Effector CD8-positive, alpha-beta T cell (primary cell): ENCODE data around the gene NRL.
A peak's percentile ranks its signal among the peaks of the same experiment; 100 is the strongest.

Experiments used
- DNase-seq: peaks from one replicate; lab custom pipeline; 2025; lab: John Stamatoyannopoulos, UW

Gene NRL

DNA sequence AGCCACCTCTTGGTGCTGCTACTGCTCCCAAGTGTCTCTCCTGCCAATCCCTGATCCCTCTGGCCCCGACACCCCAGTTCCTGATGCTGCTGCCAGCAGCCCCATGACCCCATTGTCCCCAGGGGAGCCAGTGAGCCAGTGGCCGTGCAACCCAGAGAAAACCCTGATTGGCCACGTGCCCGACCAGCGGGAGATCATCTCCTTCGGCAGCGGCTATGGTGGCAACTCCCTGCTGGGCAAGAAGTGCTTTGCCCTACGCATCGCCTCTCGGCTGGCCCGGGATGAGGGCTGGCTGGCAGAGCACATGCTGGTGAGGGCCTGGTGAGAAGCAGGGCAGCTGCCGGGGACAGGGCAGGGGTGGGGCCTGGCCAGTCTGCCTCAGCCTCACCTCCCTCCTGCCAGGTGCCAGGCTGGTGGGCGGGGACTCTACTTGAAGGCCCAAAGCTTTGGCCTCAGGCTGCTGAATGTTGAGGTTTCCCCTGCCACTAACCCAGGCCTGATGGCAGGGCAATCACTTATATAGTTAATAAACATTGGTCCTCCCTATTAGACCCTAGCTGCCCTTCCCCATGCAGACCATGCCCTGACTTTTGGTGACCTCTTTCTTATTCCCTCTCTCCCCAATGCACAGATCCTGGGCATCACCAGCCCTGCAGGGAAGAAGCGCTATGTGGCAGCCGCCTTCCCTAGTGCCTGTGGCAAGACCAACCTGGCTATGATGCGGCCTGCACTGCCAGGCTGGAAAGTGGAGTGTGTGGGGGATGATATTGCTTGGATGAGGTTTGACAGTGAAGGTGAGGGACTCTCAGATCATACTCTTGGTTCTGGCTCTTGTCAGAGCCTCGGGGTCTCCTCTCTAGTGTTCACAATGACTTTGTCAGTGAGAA is 15.6 kb downstream of the NRL start:
- no peak for DNase-seq

DNA sequence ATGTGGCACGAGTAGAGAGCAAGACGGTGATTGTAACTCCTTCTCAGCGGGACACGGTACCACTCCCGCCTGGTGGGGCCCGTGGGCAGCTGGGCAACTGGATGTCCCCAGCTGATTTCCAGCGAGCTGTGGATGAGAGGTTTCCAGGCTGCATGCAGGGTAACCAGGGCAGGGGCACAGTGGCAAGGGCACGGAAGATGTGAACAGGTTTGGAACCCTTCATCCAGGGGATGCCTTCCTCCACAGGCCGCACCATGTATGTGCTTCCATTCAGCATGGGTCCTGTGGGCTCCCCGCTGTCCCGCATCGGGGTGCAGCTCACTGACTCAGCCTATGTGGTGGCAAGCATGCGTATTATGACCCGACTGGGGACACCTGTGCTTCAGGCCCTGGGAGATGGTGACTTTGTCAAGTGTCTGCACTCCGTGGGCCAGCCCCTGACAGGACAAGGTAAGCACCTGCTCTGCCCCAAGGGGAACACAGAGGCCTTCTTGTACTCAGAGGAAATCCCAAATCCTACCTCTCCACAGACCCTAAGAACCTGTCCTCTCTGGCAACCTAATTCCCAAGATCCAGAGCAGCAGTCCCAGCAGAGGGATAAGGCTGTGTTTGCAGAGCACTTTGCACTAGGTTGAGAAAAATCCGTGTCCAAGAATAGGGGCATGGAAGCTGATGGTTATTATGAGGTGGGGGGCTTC is 16.4 kb downstream of the NRL start:
- no peak for DNase-seq

DNA sequence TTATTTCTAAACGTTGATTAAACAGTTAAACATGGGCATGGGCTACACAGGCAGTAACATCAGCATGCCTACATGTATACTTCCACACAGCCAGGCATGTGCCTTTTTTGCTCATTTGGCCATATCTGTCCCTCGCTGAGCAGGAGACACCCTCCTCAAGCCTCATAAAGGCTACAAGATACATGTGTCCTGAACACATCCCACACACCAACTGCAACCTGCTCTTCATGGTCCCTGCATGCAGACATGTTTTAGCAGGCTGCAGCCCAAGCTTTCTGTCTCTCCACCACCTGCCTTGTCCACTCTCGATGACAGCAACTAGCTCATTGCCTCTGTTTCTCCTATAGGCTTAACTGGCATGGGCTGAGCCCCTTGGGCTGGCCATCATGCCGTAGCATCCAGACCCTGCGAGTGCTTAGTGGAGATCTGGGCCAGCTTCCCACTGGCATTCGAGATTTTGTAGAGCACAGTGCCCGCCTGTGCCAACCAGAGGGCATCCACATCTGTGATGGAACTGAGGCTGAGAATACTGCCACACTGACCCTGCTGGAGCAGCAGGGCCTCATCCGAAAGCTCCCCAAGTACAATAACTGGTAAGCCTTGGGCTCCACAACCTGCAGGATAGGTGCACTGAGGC is 18.1 kb downstream of the NRL start:
- DNase-seq = no peak

DNA sequence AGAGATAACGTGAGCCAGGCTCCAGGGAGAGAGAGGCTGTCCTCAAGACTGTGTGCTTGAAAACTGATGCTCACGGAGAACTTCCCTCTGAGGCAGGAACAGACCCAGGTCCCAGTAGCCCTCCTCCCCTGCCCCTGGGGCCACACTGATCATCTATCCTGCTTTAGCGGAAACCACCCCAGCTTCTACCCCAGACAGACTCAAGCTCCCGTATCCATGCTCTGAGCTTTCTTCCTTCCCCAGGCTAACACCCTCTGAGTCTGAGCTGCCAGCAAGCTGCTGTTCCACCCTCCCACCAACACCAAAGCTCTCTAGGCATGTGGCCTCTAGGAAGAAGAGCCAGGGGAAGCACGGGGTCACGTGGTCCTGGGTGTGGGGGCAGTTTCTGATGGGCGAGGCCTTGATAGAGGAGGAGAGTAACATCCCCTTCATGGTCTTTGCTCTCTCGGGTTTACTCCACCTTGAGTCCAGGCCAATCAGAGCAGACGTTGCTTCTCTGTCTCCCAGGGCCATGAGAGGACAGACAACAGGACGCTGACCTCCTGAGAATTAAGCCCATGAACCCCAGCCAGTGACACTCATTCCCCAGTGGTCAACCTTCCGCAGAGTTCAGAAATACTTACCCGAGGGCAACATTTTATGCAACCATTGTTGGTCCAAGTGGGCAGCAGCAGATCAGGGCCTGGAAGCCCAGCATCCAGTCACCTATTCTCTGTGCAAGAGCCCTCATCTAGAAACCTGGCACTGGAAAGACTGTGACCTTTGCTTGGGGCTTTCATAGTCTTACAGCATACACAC is 19.3 kb downstream of the NRL start:
- DNase-seq = no peak

DNA sequence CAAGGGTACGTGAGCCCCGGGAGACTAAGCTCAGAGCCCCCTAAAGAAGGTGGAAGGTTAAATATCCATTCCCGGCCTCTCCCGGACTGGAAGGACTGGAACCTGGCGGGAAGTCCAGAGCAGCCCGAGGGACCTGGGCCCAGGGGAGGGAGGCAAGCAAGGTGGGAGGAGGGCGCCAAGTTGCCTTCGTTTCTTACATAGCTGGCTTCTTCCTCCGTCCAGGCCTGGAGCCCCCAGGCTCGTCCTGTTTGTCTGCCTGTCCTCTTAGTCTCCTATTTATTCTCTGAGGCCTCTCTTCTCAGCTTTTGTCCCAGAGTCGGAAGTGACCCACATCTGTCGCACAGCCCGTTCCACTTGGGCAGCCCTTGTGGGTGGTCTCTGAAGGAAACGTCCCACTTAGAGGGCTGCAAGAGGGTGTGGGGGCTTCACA is 19.9 kb downstream of the NRL start:
- DNase-seq = no peak

DNA sequence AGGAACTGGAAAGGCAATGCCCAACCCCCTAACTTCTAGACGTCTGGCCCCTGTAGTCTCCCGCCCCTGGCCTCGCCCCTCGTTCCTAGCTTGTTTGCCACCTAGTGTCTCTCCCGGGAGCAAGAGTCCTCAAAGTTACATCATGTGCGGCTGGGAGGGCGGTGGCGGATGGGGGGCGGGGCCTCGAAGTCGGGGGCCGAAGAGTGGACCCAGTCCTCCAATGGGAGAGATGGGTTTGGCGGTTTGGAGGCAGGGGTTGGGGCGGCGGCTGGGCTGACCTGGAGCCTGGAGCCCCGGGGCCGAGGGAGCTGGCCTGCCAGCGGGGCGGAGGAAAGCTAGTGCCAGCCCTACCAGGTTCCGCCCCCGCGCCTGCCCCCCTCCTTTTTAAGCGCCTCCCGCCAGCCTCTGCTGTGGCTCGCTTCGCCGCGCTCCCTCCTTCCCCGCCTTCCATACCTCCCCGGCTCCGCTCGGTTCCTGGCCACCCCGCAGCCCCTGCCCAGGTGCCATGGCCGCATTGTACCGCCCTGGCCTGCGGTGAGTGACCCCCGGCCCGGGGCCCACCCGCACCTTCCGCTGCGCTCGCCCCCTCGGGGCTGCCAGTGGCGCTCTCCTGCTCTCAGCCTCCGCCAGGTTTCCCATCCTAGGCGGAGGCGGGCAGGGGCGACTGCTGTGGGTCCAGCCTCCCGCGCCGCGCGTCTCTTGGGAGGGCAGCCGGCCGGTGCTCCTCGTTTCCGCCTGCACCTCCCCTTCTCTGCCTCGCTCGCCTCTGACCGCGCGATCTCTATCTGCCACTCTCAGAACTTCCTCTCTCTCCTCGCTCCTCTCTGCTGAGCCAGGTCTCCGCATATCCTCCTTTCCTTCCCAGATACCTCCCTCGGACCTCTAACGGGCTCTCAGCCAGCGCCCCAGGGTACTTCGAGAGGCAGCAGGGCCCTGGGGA is 20.6 kb downstream of the NRL start, which contains the start of gene PCK2:
Gene PCK2 (plus strand): TSS at position 411 of the 940 bp plus-strand sequence. CDS start 95 bp downstream, at position 506.
- peak; percentile 63 for DNase-seq

DNA sequence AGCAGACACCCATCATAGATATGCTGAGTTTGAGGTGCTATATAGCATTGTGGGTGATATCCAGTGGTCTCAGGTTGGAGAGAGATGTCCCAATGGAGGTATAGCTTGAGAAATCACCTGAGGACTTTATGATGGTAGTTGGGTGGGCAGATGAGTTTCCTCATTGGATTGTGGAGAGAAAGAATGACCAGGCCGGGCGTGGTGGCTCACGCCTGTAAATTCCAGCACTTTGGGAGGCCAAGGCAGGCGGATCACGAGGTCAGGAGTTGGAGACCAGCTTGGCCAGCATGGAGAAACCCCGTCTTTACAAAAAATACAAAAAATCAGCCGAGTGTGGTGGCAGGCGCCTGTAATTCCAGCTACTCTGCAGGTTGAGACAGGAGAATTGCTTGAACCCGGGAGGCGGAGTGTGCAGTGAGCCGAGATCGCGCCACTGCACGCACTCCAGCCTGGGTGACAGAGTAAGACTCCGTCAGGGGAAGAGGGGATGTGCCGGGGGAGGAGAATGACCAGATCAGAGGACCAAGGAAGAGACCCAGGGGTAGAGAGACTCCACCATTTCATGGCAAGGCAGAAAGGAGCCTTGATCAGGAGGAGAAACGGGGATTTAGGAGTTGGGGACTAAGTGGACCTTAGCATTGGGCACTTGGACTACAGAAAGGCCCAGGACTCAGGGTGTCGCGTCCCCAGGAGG is 21.4 kb downstream of the NRL start:
- no peak for DNase-seq

DNA sequence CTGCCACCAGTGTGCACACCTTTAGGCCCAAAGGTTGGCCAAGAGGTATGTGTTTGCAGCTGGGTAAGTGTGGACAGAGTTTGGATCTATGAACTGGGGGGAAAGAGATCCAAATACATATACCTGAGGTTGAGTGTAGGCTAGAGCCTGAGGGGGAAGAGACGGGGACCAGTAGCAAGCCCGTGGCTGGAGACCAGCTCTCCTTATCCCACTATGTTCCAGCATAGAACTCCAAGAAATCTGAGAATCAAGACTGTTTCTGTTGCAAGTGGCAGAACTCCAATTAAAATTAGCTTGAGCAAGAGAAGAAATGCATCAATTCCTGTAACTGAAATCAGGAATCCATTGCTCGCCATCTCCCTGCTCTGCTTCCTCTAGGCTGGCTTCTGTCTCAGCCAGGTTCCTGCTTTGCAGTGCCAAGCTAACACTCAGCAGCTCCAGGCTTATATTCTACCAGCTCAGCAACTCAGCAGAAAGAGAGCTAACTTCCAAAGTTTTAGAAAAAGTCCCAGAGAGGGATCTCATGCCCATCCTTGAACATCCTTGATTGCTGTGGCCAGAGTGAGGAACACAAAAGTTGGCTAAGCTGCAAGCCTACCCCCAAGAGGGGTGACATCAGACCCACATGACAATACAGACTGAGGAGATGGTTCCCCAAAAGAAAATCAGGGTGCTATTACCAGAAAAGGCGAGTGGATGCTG is 22.1 kb downstream of the NRL start:
- no peak for DNase-seq

DNA sequence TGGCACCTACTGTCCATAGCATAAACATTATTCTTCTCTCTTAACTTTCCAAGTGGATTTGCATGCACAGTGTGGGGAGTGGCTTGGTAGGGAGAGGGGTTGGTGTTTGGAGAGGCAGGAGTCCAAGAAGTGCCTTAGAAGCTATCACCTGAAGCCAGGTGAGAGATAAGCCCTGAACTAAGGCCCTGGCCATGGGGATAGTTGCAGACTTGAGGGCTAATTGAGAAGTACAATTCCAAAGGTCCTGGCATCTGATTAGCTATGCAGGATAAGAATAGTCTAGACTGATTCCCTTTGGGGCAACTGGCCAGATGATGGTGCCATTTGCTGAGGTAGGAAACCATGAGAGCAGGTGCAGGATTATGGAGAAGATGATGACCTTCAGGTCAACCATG is 22.6 kb downstream of the NRL start:
- DNase-seq = no peak

DNA sequence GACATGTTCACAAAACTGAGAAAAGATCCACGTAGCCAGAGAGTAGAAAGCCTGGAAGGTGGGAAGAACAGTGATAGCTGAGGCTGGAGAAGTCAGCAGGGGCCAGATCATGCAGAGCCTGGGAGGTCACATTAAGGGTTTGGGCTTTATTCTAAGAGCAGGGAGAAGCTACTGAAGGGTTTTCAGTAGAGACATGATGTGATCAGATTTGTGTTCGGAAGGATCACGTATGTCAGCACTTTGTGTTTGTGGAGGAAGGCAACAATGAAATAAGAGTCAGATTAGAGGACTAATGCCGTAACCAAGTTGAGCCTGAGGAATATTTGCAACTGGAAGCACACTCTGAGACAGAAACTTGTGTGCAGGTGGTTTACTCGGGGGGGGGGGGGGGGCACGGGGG is 24.9 kb downstream of the NRL start:
- DNase-seq = no peak

DNA sequence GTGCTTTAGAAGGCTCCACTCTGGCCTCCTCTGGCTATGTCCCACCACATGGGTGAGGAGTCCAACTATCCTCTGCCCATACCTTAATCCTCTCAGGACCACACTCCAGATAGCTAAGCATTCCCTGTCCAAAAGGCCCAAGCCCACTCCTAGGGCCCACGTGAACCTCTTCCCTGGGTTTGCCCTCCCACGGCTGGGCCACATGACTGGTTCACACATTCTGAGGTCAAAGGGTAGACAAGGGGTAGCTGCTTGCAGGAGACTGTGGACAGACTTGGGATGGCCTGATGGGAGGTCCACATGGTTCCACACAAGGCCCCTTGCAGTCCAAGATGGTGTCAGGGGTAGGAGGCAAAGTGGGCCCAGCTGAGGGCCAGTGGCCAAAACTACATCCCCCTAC is 26.7 kb downstream of the NRL start:
- no peak for DNase-seq

DNA sequence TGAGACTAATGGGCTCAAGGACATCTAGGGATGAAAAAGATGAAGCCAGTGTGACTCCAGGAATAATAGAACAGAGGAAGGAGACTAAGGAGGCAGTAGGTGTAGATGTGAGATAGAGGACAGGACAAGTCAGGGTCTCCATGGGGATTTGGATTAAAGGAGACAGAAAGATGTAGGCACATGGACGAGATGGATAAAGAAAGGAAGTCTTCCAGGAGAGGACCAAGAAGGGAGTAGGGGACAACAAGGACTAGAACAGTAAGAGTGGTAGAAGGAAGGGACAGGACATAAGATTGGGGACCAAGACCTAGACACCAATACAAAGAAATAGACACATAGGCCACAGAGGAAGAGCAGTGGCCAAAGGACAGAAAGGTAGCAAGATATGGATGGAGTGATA is 27.7 kb downstream of the NRL start:
- no peak for DNase-seq

DNA sequence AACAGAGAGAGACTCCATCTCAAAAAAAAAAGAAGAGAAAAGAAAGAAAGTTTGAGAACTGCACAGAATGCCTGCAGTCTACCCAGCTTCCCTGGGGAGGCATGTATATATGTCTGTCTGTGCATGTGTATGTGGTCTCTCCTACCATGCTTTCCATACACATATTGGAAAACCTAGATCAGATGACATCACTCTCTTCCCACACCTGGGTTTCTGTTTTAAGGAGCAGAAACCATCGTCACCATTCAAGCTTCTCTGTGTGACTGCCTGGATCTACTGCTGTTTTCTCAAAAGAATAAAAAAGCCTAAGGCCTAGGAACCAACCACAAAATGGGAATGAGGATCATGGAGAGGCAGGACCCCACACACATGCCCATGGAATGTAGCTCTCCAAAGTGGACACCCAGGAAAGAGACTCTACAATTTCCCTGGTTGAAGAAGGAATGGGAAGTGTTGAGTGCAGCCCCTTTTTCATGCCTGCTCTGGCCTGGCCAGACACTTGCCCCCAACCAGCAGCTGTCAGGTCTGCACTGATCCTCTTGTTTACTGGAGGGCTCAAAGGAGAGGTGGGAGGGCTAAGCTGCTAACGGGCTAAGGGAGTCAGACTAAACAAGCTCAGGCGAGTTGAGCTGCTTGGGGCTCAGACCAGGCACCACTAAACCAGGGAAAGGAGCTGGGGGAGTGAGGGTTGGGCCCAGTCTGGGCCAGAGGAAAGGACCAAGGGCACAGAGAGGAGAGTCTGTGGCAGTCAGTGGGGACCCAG is 28.4 kb downstream of the NRL start:
- DNase-seq = no peak

DNA sequence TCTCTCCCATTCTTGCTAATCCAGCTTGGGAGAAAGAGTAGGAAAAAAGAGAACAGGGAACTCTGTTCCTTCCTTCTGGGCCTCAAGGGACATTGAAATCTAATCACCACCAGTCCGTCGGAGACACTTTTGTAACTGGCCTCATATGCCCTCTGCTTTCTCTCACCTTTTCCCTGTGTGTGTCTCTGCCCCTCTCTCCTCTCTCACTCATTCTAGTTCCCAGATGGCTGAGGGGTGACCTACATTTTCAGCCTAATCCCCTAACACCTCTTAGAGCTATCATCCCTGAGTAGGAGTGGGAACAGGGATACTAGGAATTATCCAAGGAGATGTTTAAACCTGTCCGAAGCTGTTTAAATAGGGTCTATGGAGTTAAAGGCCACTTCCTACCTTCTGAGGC is 29.5 kb downstream of the NRL start:
- DNase-seq = no peak

DNA sequence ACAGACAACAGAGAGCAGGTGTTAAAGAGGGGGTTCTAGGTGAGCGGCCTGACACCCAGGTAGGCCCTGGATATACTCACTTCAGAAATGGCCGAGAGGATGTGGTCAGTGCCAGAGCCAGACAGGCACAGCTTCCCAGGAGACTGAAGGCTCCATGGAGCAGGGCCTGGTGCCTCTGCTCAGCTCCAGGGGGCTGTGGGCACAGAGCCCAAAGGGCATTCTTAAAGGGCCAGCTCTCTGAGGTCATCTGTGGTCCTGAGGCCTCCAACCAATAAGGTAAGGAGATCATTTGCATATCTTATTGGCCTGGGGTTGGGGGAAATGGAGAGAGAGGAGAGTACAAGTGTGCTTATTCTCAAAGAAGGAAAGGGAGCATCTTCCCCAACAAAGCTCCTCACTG is 30.3 kb downstream of the NRL start:
- DNase-seq = no peak

DNA sequence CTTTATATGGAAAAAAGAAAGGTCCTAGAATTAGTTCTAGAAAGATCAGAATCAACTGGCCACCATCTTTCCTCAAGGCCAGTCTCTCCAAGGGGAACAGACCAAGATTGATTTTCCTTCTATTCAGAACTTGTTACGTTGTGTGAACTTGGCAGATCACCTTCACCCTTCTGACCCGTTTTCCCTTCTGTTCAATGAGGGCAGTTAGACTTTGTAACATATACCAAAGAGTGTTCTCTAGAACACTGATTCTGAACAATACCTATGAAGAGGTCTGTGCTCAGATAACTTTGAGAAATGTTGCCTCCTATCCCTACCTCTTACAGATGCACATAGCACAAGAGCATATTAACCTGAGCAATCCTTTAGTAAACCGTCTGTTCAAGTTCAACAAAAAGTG is 31.3 kb downstream of the NRL start:
- no peak for DNase-seq

DNA sequence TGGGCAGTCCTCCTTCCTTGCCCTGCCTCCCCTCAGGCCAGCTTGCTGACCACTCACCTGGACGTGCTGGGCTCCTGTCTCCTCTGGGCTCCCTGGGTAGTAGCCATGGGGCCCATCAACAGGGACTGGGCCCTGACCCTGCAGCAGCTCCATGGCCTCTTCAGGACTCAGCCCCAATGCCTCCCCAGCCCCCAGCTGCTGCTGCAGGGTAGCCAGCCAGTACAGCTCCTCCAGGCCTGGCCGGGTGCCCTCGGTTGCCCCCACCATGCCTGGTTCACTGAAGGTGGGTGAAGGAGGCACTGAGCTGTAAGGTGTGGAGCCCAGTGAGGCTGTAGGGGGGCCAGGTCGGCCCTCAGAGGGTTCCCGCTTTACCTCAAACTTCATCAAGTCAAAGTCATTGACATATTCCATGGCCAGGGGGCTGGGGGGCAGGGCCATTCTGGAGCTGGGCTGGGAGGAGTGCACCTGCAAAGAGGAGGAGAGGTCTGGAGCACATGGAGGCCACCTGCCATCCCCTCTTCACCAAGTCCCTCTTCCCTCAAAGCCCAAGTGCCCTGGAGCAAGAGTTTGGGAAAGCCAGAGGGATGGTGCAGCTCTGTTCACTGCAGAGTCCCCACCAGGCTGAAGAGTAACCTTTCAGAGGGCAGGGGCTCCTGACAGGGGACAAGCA is 32.2 kb downstream of the NRL start:
- DNase-seq = no peak

DNA sequence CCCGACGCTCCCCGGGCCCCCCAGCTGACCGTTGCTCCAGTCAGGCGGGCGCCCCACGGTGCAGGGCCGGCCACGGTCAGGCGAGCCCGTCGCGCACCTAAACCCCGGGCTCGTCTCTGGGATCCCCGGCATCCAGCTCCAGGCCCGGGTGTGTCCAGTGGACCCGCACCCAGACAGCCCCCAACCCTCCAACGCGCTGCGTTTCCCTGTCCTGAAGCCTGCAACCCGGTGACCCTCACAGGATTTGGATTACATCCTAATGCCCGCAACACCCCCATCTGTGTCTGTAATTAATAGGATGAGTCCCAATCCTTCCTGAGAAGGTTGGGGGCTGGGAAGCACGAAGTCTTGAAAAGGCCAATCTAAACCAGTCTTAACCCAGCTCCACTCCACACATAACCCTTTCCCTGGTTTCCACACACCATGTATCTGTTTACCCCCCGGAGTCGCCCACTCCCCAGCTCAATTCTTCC is 33.0 kb downstream of the NRL start:
- DNase-seq = no peak
